Measurements from ENCODE around the gene C19orf33. TPM values are rescaled to one million over a fixed set of nuclear protein-coding genes. Genes with fewer than 3 reads are reported as not detected.

The C19orf33 gene
- total RNA-seq, 1 donor from 2014 or later = 0.58 TPM

DNA sequence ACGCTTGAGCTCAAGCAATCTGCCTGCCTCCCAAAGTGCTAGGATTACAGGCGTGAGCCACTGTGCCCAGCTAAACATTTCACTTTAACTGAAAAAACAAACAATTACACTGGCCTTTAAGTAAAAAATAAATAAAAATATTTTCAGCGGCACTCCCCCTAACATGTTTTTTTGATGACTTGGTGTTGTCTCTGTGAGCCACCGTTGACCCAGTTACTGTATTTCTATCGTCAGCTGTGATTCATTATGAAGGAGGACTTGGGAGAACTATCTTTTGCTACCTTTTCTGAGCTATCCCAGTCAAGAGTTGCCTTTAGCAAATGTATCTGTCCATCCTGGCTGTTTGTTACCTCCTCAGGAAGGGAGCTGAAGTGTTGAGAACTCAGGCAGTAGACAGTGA is 18.5 kb upstream of the C19orf33 start:
- Mint-ChIP-seq H3K27me3 (no peaks in the 10 kb centered on the region), H3K36me3 (ENCODE audit: low read depth) (peaks cover 49% of the 10 kb centered on the region), H3K4me1 (peaks cover 31% of the 10 kb centered on the region), H3K9me3 (no peaks in the 10 kb centered on the region), H3K27ac (no peak overlapping the region), H3K4me3 (no peak overlapping the region)
- intact Hi-C loops (cut with micrococcal nuclease) = no loop called here
- ATAC-seq (ENCODE audit: low read depth) (no peak), DNase-seq (no peak)
- TF ChIP-seq, protein P1, sequence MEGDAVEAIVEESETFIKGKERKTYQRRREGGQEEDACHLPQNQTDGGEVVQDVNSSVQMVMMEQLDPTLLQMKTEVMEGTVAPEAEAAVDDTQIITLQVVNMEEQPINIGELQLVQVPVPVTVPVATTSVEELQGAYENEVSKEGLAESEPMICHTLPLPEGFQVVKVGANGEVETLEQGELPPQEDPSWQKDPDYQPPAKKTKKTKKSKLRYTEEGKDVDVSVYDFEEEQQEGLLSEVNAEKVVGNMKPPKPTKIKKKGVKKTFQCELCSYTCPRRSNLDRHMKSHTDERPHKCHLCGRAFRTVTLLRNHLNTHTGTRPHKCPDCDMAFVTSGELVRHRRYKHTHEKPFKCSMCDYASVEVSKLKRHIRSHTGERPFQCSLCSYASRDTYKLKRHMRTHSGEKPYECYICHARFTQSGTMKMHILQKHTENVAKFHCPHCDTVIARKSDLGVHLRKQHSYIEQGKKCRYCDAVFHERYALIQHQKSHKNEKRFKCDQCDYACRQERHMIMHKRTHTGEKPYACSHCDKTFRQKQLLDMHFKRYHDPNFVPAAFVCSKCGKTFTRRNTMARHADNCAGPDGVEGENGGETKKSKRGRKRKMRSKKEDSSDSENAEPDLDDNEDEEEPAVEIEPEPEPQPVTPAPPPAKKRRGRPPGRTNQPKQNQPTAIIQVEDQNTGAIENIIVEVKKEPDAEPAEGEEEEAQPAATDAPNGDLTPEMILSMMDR (IDR thresholded peaks at IDR 0.05) = no peak
- ChIA-PET CTCF (interaction anchor here (1.2 to 1.7 kb wide), 2 partner anchors 30 to 42 kb away, joined by 3 to 5 read pairs; partner anchors contain the start of gene PPP1R14A), POLR2A (interaction anchor here (0.6 to 2.6 kb wide), 2 partner anchors 11 to 20 kb away, joined by 3 to 14 read pairs; partner anchors contain the start of gene SPINT2)

- intact Hi-C loops (cut with micrococcal nuclease) = no loop called here
- H3K27ac Mint-ChIP-seq = no peak overlapping the region
- no peaks in the 10 kb centered on the region for H3K27me3 Mint-ChIP-seq
- ATAC-seq (ENCODE audit: low read depth) = no peak
- TF ChIP-seq, protein P1 (IDR thresholded peaks at IDR 0.05) = no peak
- ChIA-PET CTCF (no interaction called here), POLR2A (no interaction called here)
- no peaks in the 10 kb centered on the region for H3K9me3 Mint-ChIP-seq
- H3K4me1 Mint-ChIP-seq = peaks cover 20% of the 10 kb centered on the region
- H3K4me3 Mint-ChIP-seq = no peak overlapping the region
- DNase-seq = no peak
- H3K36me3 Mint-ChIP-seq (ENCODE audit: low read depth) = peaks cover 67% of the 10 kb centered on the region
These were observed 16.4 kb upstream of the C19orf33 start for GRCh38 chr19:38287604-38288003.

GRCh38 chr19:38288123-38288855 is 15.8 kb upstream of the C19orf33 start:
- POLR2A ChIA-PET = no interaction called here
- Mint-ChIP-seq H3K36me3 (ENCODE audit: low read depth) (peaks cover 70% of the 10 kb centered on the region), H3K27me3 (no peaks in the 10 kb centered on the region), H3K27ac (no peak overlapping the region), H3K4me3 (no peak overlapping the region), H3K4me1 (peaks cover 20% of the 10 kb centered on the region), H3K9me3 (no peaks in the 10 kb centered on the region)
- CTCF ChIA-PET = no interaction called here
- DNase-seq = no peak
- no peak for ATAC-seq (ENCODE audit: low read depth)
- TF ChIP-seq, protein P1 (IDR thresholded peaks at IDR 0.05) = no peak
- intact Hi-C loops (cut with micrococcal nuclease) = no loop called here

- Mint-ChIP-seq H3K9me3 (no peaks in the 10 kb centered on the region), H3K36me3 (ENCODE audit: low read depth) (peaks cover 69% of the 10 kb centered on the region), H3K27ac (no peak overlapping the region), H3K4me3 (no peak overlapping the region), H3K4me1 (peaks cover 8% of the 10 kb centered on the region), H3K27me3 (no peaks in the 10 kb centered on the region)
- TF ChIP-seq, protein P1 (IDR thresholded peaks at IDR 0.05) = no peak
- intact Hi-C loops (cut with micrococcal nuclease) = no loop called here
- CTCF ChIA-PET = no interaction called here
- no peak for DNase-seq
- POLR2A ChIA-PET = no interaction called here
- ATAC-seq (ENCODE audit: low read depth) = no peak
These were observed 14.1 kb upstream of the C19orf33 start for GRCh38 chr19:38289955-38290354.

DNA sequence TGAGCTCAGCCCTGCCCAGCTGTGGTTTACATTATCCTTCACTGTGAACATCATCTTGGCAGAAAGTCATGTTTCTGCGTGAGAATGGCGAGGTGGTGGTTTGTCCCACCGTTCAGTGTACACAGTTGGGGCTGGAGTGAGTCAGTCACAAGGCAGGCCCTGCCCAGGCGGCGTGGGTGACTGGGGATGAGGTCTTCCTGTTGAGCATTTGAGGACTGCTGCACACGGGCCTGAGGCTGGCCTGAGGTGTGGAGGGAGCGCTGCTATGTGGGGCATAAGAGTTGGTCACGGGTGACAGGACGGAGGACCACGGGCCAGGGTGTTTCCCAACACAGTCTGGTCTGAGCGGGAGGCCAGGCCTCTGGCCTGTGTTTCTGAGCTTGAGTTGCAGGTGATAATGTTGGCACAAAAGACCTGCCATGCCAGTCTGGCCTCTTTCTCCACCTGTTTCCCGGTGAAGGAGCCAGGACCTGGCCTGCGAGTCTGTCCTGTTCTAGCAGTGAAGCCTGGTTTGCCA is 13.4 kb upstream of the C19orf33 start:
- CTCF ChIA-PET = no interaction called here
- ATAC-seq (ENCODE audit: low read depth) (no peak), DNase-seq (no peak)
- Mint-ChIP-seq H3K27me3 (no peaks in the 10 kb centered on the region), H3K27ac (no peak overlapping the region), H3K4me3 (no peak overlapping the region), H3K4me1 (peaks cover 2% of the 10 kb centered on the region), H3K36me3 (ENCODE audit: low read depth) (peaks cover 66% of the 10 kb centered on the region), H3K9me3 (no peaks in the 10 kb centered on the region)
- intact Hi-C loops (cut with micrococcal nuclease) = no loop called here
- POLR2A ChIA-PET = interaction anchor here (0.7 kb wide), 1 partner anchor 26 kb away, joined by 4 read pairs; the partner anchor contains the start of gene SPINT2
- TF ChIP-seq, protein P1 (IDR thresholded peaks at IDR 0.05) = no peak
